Esophagus muscularis mucosa (tissue), 3 donors: ENCODE results near the gene RASL10A.

Source experiments
- POLR2A ChIP-seq: fragments of 450-650 bp; IDR thresholded peaks from one replicate; pipeline ENCODE4 v1.6.1; 2017; ENCODE audit warnings: antibody characterized with exemption, moderate library complexity, mild to moderate bottlenecking, low read depth
- POLR2AphosphoS5 ChIP-seq, 2 donors: sonication (generic); formaldehyde crosslinking; IDR thresholded peaks; one replicate each; pipeline ENCODE4 v1.6.1; 2017; ENCODE audit warnings: antibody characterized with exemption in 2 of 2
- TF ChIP-seq, protein P1 (sequence below), 3 experiments: fragments of 200-600 bp in 2 of 3; fragments of 450-650 bp in 1 of 3; sonication (generic) in 2 of 3; IDR thresholded peaks; one replicate each; pipeline ENCODE4 v1.5.1; 2017 to 2019; ENCODE audit warnings: antibody characterized with exemption in 3 of 3, mild to moderate bottlenecking in 2 of 3, moderate library complexity in 1 of 3

DNA sequence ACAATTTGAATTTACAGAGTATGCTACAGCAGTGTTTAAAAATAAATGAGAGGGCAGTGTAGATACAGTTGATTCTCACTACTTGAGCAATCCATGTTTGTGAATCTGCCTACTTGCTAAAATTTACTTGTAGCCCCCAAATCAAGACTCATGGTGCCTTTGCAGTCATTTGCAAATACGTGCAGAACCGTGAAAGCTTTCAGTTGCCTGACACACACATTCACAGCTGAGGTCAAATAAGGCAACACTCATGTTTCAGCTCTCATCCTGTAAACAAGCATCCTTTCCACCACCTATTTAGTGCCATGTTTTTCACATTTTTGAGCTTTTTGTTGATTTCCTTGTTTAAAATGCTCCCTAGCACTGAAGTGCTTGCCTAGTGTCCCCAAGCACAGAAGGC, 32.5 kb upstream of the RASL10A start:
- TF ChIP-seq, protein P1, sequence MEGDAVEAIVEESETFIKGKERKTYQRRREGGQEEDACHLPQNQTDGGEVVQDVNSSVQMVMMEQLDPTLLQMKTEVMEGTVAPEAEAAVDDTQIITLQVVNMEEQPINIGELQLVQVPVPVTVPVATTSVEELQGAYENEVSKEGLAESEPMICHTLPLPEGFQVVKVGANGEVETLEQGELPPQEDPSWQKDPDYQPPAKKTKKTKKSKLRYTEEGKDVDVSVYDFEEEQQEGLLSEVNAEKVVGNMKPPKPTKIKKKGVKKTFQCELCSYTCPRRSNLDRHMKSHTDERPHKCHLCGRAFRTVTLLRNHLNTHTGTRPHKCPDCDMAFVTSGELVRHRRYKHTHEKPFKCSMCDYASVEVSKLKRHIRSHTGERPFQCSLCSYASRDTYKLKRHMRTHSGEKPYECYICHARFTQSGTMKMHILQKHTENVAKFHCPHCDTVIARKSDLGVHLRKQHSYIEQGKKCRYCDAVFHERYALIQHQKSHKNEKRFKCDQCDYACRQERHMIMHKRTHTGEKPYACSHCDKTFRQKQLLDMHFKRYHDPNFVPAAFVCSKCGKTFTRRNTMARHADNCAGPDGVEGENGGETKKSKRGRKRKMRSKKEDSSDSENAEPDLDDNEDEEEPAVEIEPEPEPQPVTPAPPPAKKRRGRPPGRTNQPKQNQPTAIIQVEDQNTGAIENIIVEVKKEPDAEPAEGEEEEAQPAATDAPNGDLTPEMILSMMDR (IDR thresholded peaks at IDR 0.05): no peak
- no peak for TF ChIP-seq POLR2A
- TF ChIP-seq POLR2AphosphoS5 (IDR thresholded peaks at IDR 0.05): no peak
